GM12872 (cell line): ENCODE measurements around the gene MRAS.

Source experiments
- TF ChIP-seq, protein P1 (sequence below): IDR thresholded peaks from 3 replicates; pipeline ENCODE4 v1.5.1; 2011; ENCODE audit warnings: low read depth, mild to moderate bottlenecking, low read length, moderate library complexity; ENCODE audit not compliant: insufficient read depth

The MRAS gene

DNA sequence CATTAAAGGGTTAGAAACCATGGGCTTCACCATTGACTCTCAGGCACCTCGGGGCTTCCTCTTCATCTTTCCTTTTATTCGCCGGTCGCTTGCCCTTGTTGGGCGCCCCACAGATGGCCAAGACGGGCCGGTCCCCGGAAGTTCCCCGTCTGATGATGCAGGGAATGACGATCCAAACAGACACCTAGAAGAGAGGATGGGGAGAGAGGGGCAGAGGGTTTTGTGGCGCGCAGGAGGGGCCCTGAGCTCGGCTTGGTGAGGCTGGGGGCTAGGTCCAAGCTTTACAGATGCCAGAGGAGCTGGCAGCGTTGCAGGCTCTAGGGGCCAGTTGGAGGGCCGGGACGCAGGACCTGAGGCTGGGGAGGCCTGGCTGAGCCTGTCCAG lies 85.5 kb downstream of the MRAS start:
- TF ChIP-seq, protein P1, sequence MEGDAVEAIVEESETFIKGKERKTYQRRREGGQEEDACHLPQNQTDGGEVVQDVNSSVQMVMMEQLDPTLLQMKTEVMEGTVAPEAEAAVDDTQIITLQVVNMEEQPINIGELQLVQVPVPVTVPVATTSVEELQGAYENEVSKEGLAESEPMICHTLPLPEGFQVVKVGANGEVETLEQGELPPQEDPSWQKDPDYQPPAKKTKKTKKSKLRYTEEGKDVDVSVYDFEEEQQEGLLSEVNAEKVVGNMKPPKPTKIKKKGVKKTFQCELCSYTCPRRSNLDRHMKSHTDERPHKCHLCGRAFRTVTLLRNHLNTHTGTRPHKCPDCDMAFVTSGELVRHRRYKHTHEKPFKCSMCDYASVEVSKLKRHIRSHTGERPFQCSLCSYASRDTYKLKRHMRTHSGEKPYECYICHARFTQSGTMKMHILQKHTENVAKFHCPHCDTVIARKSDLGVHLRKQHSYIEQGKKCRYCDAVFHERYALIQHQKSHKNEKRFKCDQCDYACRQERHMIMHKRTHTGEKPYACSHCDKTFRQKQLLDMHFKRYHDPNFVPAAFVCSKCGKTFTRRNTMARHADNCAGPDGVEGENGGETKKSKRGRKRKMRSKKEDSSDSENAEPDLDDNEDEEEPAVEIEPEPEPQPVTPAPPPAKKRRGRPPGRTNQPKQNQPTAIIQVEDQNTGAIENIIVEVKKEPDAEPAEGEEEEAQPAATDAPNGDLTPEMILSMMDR: no peak

DNA sequence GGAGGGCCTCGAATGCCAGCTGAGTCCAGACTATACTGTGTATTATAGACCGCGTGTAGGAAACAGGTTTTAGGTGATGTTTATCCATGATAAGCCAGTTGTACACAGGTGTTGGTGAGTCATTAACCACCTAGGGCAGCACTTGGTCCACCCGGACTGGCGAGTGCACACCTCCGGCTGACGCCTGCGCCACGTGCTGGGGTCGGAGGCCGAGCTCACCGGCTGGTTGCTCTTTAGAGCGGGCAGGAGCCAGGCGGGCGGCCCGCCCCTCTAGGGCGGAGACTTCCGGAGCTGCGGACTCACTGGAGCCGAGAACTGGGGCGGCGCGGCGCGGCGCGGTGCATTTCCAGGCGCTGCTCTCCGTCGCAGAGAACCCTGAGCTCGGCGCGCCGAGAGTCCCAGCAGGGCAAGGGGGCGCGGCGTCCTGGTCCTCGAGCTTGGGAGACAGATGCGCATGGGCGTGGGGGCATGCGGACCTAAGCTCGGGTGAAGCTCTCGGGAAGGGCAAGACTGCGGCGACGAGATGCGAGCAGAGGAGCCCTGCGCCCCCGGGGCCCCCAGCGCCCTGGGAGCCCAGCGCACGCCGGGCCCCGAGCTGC lies 86.0 kb downstream of the MRAS start, which contains the start of gene ESYT3:
ESYT3 (plus strand) TSS at position 341 of the 599 bp plus-strand sequence; CDS start at position 524, 183 bp downstream.
- TF ChIP-seq, protein P1: no peak

DNA sequence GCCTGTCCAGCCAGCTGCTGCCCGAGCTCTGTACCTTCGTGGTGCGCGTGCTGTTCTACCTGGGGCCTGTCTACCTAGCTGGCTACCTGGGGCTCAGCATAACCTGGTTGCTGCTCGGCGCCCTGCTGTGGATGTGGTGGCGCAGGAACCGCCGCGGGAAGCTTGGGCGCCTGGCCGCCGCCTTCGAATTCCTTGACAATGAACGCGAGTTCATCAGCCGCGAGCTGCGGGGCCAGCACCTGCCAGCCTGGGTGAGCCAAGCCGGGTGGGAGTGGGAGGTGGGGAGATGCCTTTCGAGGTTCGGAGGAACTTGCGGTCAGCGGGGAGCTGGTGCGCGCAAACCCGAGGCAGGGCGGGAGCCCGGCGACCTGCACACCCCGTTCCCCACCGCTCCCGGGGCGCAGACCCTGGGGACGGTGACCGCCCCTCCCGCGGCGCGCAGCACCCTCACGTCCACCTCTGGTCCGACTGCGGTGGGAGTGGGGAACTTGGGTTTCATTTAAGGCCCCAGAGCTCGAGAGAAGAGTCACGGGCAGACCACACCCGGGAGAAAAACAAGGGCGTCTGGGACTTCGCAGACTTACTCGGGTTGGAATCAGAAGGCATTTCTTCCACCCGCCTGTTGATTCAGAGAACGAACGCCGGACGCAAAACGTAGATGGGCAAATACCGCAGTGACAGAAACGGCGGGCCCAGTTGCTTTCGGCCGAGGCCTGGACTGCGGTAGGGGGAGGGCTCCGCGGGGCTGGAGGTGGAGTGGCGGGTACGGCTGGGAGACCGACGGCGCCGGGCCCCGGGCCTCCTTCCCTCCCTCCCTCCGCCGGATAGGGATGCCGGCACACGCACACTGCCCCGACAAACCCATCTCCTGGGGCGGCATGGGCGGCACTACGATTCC lies 86.7 kb downstream of the MRAS start:
- TF ChIP-seq, protein P1: no peak

DNA sequence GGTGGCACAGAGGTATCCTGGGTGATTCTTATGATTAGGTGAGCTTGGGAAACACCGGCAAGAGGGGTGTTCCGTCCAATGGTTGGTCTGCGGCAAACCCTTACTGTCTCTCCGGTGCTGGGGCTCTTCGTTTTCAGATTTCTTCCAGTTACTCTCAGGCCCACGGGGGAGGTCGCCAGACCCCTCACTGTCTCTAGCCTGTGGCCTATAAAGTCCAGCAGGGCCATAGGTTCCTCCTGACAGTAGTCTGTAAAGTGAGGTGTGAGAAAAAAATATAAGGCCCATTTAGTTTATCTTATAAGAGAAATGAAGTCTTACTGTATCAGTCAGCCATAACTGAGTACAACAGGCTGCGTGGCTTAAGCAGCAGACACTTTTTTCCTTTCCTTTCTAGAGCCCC lies 87.5 kb downstream of the MRAS start:
- TF ChIP-seq, protein P1: no peak

DNA sequence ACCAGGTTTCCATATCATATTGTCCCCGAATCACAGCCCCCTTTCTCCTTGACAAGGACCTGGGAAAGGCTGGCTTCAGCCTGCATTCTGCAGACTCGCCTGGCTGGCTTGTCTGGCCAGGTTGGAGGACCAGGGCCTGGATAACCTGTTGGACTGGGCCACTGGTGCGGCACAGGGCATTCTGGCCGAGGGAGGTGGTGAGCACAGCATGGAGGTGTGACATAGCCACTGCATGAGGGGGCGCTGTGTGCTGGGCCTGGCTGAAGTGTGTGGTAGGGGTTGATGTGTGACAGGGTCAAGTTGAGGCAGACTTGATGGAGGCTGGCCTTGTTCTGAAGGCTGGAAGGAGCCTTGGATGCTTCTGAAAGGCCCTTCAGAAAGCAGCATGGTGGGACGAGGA lies 88.9 kb downstream of the MRAS start:
- TF ChIP-seq, protein P1: no peak

DNA sequence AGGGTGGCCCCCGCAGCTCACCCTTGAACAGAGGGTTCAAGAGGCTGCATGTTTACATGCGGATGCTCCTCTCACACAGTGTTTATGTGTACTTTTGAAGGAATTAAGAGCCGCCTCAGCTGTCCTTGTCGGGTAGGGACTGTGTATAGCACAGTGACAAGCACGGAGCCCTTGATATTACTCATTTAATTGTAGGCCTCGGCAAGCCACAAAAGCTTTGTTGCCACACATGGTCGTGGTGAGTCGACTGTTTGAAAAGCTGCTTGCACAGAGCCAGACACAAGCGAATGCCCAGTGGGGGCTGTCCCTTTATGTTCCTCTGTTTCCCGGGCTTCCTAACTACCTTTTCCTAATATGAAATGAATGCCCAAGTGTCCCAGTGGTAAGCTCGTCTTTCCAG lies 90.5 kb downstream of the MRAS start:
- TF ChIP-seq, protein P1: no peak

DNA sequence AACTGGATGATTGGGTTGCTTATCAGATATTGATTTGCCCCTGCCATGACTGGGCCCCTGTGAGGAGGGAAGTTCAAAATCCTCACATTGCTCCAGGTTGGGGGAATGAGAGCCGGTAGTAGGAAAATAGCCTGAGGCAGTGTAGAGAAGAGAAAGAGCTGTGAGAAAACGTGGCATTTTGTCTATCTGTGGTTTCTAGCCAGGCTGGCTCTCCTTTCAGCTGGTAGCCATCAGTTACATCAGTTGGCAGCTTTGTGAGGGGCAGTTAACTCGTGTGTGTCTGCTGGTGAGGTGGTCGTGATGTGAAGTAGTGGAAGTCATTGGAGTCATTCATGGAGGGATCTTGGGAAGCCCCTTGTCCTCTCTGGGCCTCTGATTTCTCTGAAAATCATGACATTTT lies 91.3 kb downstream of the MRAS start:
- TF ChIP-seq, protein P1: no peak
